ENCODE data around the gene ZNF576. TPM values are rescaled to one million over a fixed set of nuclear protein-coding genes. Genes with fewer than 3 reads are reported as not detected.
"Not testable (repeated sequence)": the region's sequence is repeated elsewhere in the genome, so short reads cannot be mapped to it uniquely, and the experiment has no call there.

The ZNF576 gene
- total RNA-seq, 1 donor from 2014 or later, result 9.1 TPM

DNA sequence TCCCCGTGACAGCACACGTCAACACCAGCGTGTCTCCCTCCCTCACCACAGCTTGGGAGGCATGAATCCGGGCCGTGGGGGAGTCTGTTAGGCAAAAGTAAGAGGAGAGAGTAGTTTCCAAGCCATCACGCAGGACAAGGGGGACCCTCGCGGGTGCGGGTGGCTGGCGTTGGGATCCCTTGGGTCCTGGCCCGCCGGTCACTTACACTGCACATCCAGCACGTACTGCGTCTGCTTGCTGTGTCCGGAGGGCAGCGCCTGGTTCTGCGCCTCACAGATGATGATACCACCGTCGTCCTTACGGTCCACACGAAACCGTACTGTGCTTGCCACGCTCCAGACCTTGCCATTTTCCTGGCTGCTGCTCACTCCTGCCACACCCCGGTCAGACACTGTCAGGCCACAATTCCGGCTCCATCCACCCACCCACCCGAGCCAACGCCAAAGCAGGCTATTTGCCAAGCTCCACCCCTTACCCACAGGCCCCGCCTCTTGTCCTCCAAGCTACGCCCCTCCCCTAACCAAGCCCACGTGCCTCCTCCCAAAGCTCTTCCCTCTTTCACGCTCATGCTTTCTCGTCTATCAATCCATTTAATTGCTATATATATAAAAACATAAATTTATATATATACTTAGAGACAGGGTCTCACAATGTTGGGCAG lies 29.7 kb downstream of the ZNF576 start:
- DNase-seq (ENCODE audit: low read depth in 2 of 2), result peak in 1 of 2 donors; percentile 79

DNA sequence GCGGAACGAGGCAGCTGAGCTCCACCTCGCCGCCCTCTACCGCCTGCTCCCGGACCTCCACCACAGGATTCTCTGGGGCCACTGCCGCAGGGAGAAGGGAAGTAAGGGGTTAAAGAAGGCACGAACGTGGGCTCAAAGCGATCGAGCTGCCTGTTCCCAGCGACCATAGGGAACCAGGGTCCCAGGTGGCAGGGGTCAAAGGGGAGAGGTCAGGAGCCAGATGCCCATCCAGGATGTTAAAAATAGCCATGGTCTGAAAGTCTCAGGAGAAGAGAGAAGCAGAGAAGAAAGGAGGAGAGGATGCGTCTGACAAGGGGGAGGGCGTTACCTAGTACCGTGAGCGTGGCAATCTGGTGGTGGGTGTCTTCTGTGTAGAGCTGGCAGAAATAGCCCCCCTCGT lies 30.4 kb downstream of the ZNF576 start:
- DNase-seq (ENCODE audit: low read depth in 2 of 2), result no peak

DNA sequence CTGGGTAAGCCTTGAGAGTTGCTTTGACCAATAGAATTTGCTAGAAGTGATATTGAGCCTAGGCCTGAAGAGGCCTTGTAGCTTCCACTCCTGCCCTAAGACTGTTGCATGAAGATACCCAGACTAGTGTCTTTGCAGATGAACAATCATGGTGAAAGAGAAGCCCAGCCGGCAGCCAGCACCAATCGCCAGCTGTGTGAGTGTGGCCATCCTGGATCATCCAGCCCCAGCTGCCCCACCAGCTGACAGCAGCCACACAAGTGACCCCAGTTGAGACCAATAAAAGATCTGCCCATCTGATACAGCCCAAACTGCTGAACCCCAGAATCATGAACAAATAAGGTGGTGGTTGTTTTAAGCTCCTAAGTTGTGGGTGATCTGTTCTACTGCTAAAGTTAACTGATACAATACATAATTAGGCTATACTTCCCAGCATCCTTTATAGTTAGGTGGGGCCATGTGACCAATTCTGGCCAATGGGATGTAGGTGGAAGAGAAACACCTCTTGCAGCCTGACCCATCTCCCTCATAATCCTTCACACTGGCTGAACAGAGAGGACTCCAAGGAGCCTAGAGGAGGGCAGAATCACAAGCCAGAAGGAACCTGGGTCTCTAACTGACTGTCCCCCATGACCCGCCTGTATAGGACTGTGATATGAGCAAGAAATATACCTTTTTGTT lies 32.4 kb downstream of the ZNF576 start:
- no peak for DNase-seq (ENCODE audit: low read depth in 2 of 2)

DNA sequence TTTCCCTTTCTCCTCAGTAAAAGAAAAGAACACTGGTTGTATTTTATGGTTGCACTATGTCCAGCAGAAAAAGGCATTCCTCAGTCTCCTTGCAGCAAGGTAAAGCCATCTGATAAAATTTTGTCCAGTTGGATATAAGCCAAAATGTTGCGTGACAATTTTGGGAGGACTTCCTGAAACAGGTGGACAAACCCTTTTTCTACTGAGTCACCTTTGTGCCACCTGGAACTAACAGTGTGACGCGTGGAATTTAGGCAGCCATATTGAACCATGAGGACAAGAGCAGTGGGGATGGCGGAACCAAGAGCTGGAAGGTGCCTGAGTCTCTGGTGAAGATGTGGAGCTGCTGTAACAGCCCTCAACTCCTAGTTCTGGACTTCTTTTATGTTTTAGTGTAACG lies 35.1 kb downstream of the ZNF576 start:
- no peak for DNase-seq (ENCODE audit: low read depth in 2 of 2)

DNA sequence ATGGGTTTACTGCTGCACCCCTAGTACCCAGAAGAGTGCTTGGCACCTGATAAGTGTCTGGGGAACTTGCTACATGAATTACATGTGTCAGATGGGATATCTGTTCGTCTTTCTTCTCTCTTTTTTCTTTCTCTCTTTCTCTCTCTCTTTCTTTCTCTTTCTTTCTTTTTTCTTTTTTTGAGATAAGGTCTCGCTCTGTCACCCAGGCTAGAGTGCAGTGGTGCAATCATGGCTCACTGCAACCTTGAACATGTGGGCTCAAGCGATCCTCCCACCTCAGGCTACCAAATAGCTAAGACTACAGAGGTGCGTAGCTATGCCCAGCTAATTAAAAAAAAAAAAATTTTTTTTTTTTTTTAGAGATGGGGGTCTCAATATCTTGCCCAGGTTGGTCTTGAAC lies 37.1 kb downstream of the ZNF576 start:
- no peak for DNase-seq (ENCODE audit: low read depth in 2 of 2)

DNA sequence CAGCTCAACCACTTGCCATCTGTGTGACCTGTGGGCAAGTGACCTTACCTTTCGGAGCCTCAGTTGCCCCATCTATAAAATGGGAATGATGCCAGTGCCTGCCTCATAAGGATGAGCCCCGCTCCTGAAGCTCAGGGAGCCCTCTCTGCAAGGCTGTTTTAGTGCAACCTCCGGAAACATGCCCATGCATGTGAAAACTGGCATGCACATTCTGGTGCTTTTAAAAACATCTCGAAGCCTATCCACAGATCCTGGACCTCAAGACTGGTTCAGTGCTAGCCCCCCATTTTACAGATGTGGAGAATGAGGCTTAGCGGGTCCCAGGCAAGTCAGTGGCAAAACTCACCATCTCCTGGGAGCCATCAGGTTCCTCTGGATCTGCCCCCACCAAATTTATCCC lies 37.7 kb downstream of the ZNF576 start:
- DNase-seq (ENCODE audit: low read depth in 2 of 2), result no peak

DNA sequence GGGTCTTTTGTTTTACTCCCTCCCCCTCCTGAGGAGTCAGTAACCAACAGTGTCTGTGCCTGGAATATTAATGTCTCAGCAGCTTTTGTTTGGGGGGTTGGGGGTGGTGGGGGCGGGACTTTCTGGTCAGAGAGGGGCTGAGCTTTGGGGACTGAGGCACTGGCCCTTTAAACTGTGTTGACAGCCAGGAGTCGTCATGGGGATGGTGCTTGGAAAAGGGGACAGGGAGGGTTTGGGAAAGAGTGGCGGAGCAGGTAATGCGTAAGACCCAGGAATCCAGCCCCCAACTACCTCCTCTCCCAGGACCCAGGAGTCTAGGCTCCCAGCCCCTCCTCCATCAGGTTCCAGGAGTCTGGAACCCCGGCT lies 38.1 kb downstream of the ZNF576 start:
- DNase-seq (ENCODE audit: low read depth in 2 of 2), result no peak

DNA sequence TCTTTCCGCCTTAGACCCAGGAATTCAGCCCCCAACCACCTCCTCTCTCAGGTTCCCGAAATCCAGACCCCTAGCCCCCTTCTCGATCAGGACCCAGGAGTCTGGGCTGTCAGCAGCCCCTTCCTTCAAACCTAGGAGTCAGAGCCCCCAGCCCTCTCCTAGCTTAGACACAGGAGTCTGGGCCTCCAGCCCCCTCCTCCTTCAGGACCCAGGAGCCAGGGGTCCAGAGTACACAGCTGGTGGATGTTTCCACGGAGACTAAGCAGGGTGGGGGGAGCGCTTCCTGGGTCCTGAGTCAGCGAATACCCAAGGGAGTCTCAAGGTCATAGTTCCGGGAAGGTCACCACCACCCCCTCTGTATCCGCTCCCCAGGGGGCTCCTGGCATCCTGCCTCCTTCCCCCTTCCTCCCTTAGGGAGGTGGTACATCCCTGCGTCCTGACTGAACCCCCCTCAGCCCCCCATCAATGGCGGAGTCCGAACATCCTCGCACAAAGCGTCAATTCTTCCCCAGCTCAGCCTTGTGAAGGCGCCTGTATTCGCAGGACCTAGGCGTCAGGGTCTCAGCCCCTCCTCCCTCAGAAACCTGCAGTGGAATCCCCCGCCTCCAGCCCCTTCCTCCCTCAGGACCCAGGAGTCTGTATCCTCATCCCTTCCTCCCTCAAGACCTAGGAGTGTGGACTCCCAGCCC lies 38.6 kb downstream of the ZNF576 start:
- DNase-seq (ENCODE audit: low read depth in 2 of 2), result no peak

DNA sequence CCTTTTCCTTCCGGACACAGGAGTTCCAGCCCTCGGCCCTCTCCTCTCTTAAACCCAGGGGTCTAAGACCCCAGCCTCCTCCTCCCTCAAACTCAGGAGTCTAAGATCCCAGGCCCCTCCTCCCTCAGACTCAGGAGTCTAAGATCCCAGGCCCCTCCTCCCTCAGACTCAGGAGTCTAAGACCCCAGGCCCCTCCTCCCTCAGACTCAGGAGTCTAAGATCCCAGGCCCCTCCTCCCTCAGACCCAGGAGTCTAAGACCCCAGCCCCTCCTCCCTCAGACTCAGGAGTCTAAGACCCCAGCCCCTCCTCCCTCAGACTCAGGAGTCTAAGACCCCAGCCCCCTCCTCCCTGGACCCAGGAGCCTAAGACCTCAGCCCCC lies 39.2 kb downstream of the ZNF576 start:
- DNase-seq (ENCODE audit: low read depth in 2 of 2), result not testable (repeated sequence)

DNA sequence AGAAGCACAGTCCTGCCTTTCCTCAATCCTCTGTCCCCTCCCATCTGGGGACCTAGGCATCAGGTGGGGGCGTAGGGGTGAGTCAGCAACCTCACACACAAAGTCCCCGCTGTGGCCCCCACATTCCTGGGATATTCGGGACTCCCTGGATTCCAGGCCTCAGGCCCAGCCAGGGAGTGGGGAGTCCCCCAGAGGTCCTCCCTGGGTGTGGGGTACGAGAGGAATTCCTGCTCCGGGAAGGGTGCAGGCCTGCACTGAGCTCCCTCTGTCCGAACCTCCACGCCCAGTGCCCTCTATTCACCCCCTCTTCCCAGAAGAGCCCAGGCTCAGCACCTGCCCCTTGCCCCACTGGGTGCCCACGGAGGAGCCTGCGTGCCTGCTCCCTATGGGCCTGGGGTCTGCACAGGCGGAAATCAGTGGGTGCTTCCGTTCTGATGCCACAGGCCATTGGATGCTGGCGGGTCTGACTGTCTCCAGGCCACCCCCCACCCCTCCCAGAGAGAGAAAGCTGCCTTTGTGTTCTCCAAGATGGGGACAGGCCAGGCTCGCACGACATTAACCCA lies 39.8 kb downstream of the ZNF576 start:
- no peak for DNase-seq (ENCODE audit: low read depth in 2 of 2)

DNA sequence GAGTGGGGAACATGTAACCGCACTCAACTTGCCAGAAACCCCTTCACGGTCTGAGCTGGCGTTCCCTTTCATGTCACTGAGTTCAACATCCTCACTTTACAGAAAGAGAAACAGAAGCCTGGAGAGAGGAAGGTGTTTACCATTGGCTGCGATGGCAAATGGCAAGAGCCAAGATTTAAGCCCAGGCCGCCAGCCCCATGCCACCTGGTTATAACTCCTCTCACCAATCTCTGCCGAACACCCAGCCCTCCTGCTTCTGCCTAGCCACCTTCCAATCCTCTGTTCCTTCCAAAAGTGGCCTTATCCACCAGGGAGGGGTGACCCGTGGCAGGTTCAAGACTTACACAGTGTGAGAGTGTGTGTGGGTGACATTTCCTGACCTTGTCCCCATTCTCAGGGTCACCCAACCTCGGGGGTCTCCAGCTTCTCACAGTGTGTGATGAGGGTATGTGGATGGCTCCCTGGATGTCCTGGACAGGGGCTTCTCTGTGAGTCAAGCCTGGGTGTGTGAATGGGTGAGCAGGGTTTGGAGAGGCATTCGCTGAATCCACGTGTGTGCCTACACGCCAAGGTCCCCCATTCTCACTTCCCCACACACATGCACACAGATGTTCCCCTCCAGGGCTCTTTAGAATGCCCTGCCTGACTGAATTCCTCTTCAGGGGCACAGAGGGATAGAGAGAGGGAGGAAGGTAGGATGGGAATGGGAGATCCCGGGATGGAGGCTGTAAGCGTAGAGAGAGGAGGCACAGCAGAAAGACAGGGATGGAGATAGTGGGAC lies 42.0 kb downstream of the ZNF576 start:
- DNase-seq (ENCODE audit: low read depth in 2 of 2), result no peak

DNA sequence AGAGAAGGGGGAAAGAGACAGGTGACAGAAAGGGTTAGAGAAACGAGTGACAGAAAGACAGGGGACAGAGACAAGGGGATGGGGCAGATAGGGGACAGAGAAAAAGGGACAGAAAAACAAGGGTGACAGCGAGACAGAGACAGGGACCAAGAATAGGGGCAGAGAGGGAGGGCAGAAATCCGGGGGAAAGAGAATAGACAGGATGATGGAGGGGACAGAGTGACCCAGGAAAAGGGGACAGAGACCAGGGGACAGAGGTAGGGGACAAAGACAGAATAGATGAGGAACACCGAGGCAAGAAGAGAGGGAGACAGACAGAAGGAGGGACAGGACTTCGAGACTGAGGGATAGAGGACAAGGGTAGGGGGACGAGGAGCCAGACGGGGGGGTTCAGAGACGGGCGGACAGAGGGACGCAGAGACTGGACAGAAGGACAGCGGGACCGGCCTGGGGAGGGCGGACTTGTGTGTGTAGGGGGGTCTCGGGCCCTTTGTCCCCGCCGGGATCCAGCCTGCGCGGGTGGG lies 42.7 kb downstream of the ZNF576 start:
- DNase-seq (ENCODE audit: low read depth in 2 of 2), result no peak

DNA sequence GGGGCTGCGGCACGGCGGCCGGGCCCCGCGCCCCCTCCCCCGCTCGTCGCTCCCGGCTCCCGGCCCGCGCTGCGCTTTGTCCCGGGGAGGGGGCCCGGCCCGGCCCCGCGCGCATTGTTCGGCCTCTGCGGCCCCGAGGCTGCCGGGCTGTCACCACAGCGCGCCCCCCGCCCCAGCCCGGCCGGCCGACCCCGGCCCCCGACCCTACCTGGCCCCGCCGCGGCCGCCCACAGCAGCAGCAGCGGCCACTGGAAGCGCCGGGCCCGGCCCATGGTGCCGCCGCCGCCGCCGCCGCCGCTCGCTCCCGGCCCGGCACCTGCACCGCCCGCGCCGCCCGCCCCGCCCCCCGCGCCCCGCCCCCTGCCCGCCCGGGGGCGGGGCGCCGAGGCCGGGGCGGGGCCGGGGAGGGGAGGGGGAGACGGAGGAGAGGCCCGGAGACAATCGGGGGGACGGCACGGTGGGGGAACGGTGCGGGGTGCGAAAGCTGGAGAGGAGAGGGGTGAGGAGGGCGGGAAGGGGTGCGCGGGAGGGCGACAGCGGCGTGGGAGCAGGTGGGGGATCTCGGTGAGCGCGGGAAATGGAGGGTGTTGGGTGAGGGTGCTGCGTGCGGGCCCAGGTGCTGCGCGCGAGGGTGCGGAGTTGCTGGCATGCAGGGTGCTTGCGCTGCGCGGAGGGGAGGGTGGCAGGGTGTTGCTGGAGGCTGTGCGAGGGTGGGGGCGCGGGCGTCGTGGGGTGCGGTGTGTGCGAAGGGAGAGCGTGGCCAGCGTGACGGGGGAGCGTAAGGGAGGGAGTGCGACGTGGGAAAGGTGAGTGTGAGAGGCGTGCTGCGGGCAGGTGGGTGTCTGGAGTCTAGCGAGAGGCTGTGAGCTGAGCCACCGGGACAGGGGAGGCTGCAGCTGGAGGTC lies 43.4 kb downstream of the ZNF576 start, which contains the start of gene CADM4:
TSS of gene CADM4 (minus strand) at position 332 of the 905 bp plus-strand sequence. CDS start at position 272, 60 bp downstream.
- DNase-seq (ENCODE audit: low read depth in 2 of 2), result peak in 1 of 2 donors; percentile 27

DNA sequence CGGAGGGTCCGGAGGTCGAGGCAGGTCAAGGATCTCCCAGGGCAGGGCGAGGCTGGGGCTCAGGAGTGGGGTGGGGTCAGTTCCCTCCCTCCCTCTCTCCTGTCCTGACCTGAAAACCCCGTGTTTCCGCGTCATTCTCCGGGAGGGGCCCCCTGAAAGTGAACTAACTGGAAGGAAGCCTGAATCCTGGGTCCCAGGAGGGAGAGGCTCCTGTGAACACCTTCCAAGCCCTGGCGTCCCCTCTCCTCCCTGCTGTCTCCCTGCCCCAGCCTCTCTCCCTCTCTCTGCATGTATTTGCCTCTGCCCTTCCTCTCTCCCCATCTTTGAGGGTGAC lies 44.0 kb downstream of the ZNF576 start:
- no peak for DNase-seq (ENCODE audit: low read depth in 2 of 2)

DNA sequence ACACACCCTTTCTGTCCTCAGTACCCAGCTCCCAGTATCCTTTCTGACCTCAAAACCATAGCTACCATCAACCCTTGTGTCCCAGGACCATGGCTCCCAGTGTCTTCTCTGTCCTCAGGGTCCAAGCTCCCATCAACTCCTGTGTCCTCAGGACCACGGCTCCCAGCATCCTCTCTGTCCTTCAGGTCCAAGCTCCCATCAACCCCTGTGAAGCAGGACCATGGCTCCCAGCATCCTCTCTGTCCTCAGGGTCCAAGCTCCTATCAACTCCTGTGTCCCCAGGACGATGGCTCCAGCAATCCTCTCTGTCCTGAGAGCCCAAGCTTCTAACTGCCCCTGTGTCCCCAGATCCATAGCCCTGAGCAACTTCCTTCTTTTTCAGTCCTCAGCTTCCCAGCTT lies 44.9 kb downstream of the ZNF576 start:
- no peak for DNase-seq (ENCODE audit: low read depth in 2 of 2)

DNA sequence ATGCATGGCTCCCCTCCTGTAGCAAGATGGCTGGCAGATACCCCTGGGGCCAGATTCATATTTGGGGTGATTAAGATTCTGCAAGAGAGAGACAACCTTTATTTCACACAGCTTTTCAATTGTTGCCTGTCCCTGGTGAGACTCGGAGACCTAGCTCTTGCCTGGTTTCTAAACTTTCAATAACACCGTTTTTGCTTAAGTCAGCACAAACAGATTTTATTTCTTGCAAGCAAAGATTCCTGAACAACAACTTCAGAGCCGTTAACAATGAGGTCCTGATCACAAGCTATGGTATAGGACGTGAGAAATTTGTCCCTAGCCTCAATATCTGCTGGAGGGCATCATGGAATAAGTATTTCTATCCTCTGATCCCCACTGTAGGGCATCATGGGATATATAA lies 46.1 kb downstream of the ZNF576 start:
- DNase-seq (ENCODE audit: low read depth in 2 of 2), result no peak

DNA sequence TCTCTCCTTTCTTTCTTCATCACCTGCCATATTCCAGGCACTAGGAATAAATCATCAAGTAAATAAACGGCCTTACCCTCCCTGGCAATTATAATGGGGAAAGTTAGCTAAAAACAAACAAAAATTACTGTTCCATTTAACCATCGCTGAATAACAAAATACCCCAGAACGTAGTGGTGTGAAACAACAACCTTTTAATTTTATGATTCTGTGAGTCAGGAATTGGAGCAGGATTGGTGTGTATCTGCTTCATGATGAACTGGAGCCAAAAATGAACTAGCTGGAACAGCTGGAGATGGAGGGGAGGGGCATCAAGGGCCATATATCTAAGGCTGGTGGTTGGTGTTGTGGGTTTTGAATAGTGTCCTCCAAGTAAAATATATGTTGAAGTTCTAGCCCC lies 46.9 kb downstream of the ZNF576 start:
- no peak for DNase-seq (ENCODE audit: low read depth in 2 of 2)

DNA sequence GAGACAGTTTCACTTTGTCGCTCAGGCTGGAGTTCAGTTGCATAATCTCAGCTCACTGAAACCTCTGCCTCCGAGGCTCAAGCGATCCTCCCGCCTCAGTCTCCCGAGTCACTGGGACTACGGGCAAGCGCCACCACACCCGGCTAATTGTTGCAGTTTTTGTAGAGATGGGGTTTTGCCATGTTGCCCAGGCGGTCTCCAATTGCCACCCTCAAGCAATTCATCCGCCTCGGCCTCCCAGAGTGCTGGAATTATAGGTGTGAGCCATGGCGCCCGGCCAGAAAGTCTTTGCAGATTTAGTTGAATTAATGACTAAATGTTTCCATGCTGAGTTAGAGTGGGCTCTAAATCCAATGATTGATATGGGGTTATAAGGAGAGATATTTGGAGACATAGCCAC lies 47.8 kb downstream of the ZNF576 start:
- no peak for DNase-seq (ENCODE audit: low read depth in 2 of 2)

DNA sequence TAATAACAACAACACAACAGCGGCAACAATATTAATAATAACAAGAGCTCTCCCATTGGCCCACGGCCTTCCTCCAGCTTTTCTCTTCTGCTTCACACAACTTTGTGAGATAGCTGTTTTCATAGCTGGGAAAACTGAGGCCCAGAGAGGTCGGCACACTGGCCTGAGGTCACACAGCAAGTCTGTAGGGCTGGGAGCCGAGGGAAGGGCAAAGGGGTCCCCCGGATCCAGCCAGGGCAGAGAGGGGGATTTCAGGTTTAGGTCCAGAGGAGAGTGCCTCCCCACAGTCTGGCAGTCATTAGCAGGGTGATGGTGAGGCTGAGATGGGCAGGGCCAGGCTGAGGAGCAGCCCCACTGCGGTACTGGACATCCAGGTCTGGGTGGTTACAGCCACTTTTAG lies 52.2 kb downstream of the ZNF576 start:
- DNase-seq (ENCODE audit: low read depth in 2 of 2), result no peak

DNA sequence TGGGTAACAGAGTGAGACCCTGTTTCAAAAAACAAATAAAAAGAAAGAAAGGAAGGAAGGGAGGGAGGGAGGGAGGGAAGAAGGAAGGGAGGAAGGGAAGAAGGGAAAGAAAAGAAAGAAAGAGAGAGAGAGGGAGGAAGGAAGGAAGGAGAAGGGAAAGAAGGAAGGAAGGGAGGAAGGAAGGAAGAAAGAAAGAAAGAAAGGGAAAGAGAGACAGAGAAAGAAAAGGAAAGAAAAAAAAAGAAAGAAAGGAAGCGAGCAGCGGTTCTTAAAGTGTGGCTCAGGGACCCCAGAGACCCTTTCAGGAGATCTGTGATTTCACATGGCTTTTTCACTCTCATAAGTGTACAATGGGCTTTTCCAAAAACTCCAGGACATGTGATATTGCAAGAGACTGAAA lies 53.1 kb downstream of the ZNF576 start:
- DNase-seq (ENCODE audit: low read depth in 2 of 2), result no peak

DNA sequence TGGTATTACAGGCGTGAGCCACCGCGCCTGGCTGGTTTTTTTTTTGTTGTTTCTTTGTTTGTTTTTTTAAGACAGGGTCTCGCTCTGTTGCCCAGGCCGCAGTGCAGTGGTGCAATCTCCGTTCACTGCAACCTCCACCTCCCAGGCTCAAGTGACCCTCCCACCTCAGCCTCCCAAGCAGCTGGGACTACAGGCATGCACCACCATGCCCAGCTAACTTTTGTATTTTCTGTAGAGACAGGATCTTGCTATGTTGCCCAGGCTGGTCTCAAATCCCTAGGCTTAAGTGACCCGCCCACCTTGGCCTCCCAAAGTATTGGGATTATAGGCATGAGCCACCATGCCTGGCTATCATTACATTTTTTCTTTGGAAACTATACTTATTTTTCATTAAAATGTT lies 53.9 kb downstream of the ZNF576 start:
- not testable (repeated sequence) for DNase-seq (ENCODE audit: low read depth in 2 of 2)
